GM12878 (cell line): Measurements from ENCODE around the gene ANKAR. TPM values are rescaled to one million over a fixed set of nuclear protein-coding genes. Genes with fewer than 3 reads are reported as not detected.

Source experiments
- ATAC-seq: fragments of 200-7000 bp; cut with Tn5 transposase; 3 replicates; pipeline ENCODE4 v1.9.1; 2020; ENCODE audit warnings: mild to moderate bottlenecking, moderate library complexity
- BruUV-seq: library from RNA; stranded (reverse); fragments of 400-500 nt; replicated peaks from 2 replicates; lab custom pipeline; 2021; lab: Mats Ljungman, UMichigan
- CTCF ChIA-PET: fragments of 300-600 bp; sonication (Branson Sonifier 250); formaldehyde crosslinking; extraction: SDS; loops from one replicate; lab custom pipeline; 2021; ENCODE audit warnings: inconsistent platforms; lab: Yijun Ruan, JAX
- POLR2A ChIA-PET: fragments of 350-600 bp; formaldehyde crosslinking; extraction: SDS; loops from one replicate; lab custom pipeline; 2021; ENCODE audit warnings: inconsistent platforms; lab: Charles Lee
- RAD21 ChIA-PET: fragments of 300-600 bp; sonication (Branson Sonifier 250); formaldehyde crosslinking; loops from one replicate; lab custom pipeline; 2023; ENCODE audit warnings: antibody characterized with exemption; ENCODE audit not compliant: unreplicated experiment; lab: Charles Lee
- SMC1A ChIA-PET: fragments of 300-600 bp; sonication (Branson Sonifier 250); formaldehyde crosslinking; loops from one replicate; lab custom pipeline; 2023; ENCODE audit not compliant: unreplicated experiment, uncharacterized antibody; lab: Charles Lee
- DNase-seq: peaks from one replicate; pipeline ENCODE4 v3.0.0-alpha.2; 2011; ENCODE audit warnings: low read depth, low spot score
- FAIRE-seq: peaks from 3 replicates; lab custom pipeline; 2011; peaks lifted over from hg19 to GRCh38; lab: Jason Lieb, UNC
- H2AFZ ChIP-seq: 2 replicates; pipeline ENCODE4 v1.6.0; 2011; ENCODE audit warnings: low read depth, low read length, control low read depth; ENCODE audit not compliant: control insufficient read depth
- H3K27ac ChIP-seq: 2 replicates; pipeline ENCODE4 v1.5.1; 2011; ENCODE audit warnings: control low read depth; ENCODE audit not compliant: control insufficient read depth, insufficient read depth
- H3K27me3 ChIP-seq, 2 experiments: replicated peaks in 1 of 2; 2 replicates each; pipeline versions ENCODE4 v1.6.0 to v1.6.1; 2011; ENCODE audit warnings: low read length in 1 of 2; ENCODE audit not compliant: control insufficient read depth in 2 of 2, insufficient read depth in 2 of 2
- H3K36me3 ChIP-seq, 2 experiments: 2 replicates each; pipeline ENCODE4 v1.5.1; 2011; ENCODE audit warnings: low read length in 1 of 2; ENCODE audit not compliant: control insufficient read depth in 2 of 2, insufficient read depth in 2 of 2
- H3K4me1 ChIP-seq: 2 replicates; pipeline ENCODE4 v1.6.1; 2011; ENCODE audit warnings: mild to moderate bottlenecking, low read length, moderate library complexity, mixed read lengths; ENCODE audit not compliant: control insufficient read depth, insufficient read depth
- H3K4me2 ChIP-seq: 2 replicates; pipeline ENCODE4 v1.6.0; 2011; ENCODE audit warnings: control low read depth; ENCODE audit not compliant: control insufficient read depth, insufficient read depth
- H3K4me3 ChIP-seq: fragments of 200-600 bp; sonication (generic); 2 replicates; pipeline ENCODE4 v1.5.1; 2016
- H3K79me2 ChIP-seq: 2 replicates; pipeline ENCODE4 v1.6.0; 2011; ENCODE audit warnings: low read length; ENCODE audit not compliant: control insufficient read depth, insufficient read depth
- H3K9ac ChIP-seq: 2 replicates; pipeline ENCODE4 v1.8.0; 2011; ENCODE audit warnings: low read length, control low read depth, mixed read lengths; ENCODE audit not compliant: control insufficient read depth, insufficient read depth
- H3K9me3 ChIP-seq: replicated peaks from 3 replicates; pipeline ENCODE4 v1.5.1; 2011; ENCODE audit warnings: mild to moderate bottlenecking, low read length; ENCODE audit not compliant: control insufficient read depth, insufficient read depth
- H4K20me1 ChIP-seq: 2 replicates; pipeline ENCODE4 v1.6.0; 2011; ENCODE audit not compliant: control insufficient read depth, insufficient read depth
- BACH1 ChIP-seq: fragments of 450-650 bp; IDR thresholded peaks from 2 replicates; pipeline ENCODE4 v1.6.1; 2017; ENCODE audit warnings: mild to moderate bottlenecking, borderline replicate concordance
- CTCF ChIP-seq, 3 experiments: IDR thresholded peaks in 2 of 3; conservative IDR thresholded peaks in 1 of 3; 2 replicates each; pipeline ENCODE4 v1.5.1; 2011; ENCODE audit warnings: low read depth in 3 of 3, low read length in 3 of 3, mild to moderate bottlenecking in 3 of 3, control low read depth in 2 of 3, moderate library complexity in 2 of 3, inconsistent platforms in 1 of 3, mixed read lengths in 1 of 3; ENCODE audit not compliant: control insufficient read depth in 2 of 3, insufficient read depth in 1 of 3; ENCODE audit errors: extremely low read depth in 1 of 3
- PKNOX1 ChIP-seq: fragments of 450-650 bp; IDR thresholded peaks from 2 replicates; pipeline ENCODE4 v1.6.1; 2016; ENCODE audit warnings: mild to moderate bottlenecking
- RAD21 ChIP-seq: IDR thresholded peaks from 2 replicates; pipeline ENCODE4 v1.6.1; 2011; ENCODE audit warnings: mild to moderate bottlenecking, low read depth, low read length, moderate library complexity; ENCODE audit not compliant: insufficient read depth
- SIN3A ChIP-seq: IDR thresholded peaks from 2 replicates; pipeline ENCODE4 v1.6.1; 2012; ENCODE audit warnings: low read depth, low read length, improper control_type of control experiment
- SMAD5 ChIP-seq: IDR thresholded peaks from 2 replicates; pipeline ENCODE4 v1.6.1; 2016; ENCODE audit warnings: antibody characterized with exemption, low read depth
- ZNF274 ChIP-seq: IDR thresholded peaks from one replicate; pipeline ENCODE4 v1.8.0; 2011; ENCODE audit not compliant: insufficient read length, insufficient read depth
- ZNF592 ChIP-seq: fragments of 450-650 bp; IDR thresholded peaks from 2 replicates; pipeline ENCODE4 v1.6.1; 2017; ENCODE audit warnings: mild to moderate bottlenecking, moderate library complexity
- WGBS: methylation state at CpG from one replicate; pipeline ENCODE4 v1.1.6; 2016; ENCODE audit warnings: low lambda C conversion rate; ENCODE audit not compliant: insufficient replicate concordance, insufficient coverage; ENCODE audit errors: missing lambda C conversion rate; 5-methylcytosine and 5-hydroxymethylcytosine counted together
- in situ Hi-C: fragments of 300-500 bp; cut with MboI; formaldehyde crosslinking; loops from 9 replicates; pipeline ENCODE4 v1.14.3; 2018; ENCODE audit warnings: mixed read lengths
- intact Hi-C: fragments of 100-400 bp; cut with micrococcal nuclease; formaldehyde crosslinking; loops from one replicate; pipeline ENCODE4 v1.14.2; 2022; ENCODE audit not compliant: unreplicated experiment
- polyA plus RNA-seq, 11 experiments: library from polyadenylated mRNA; depleted of rRNA in 4 of 11; unstranded in 6 of 11; stranded (reverse) in 5 of 11; fragments of >200 nt; fragmentation: Nextera tagmentation in 4 of 11; fragmentation: Illumina TruSeq in 1 of 11; extraction: Ambion mirVana in 4 of 11; extraction: Trizol in 1 of 11; gene quantifications; 1 replicate in 1 of 11; 2 replicates in 10 of 11; pipeline versions ENCODE4 v1.2.1 to v1.2.3, GENCODE V29; 2011 to 2016; ENCODE audit warnings: inconsistent platforms in 2 of 11, missing spikeins in 2 of 11, low read depth in 1 of 11
- total RNA-seq, 4 experiments: library from RNA; depleted of rRNA in 3 of 4; stranded (reverse); fragments of >200 nt in 3 of 4; fragmentation: Illumina TruSeq in 1 of 4; extraction: Trizol in 1 of 4; gene quantifications; 2 replicates each; pipeline versions ENCODE4 v1.2.1 to v1.2.3, GENCODE V29; 2013 to 2021

The ANKAR gene
- total and polyA plus RNA-seq, 10 of the 15 experiments (the other 5 are each of a cell fraction or from before 2014, with no cell fraction given) = 1.3 to 4.2 (median 2.7) TPM

GRCh38 chr2:189631849-189632248, 42.6 kb upstream of the ANKAR start (continued):
- TF ChIP-seq ZNF592 (no peak), SMAD5 (no peak), PKNOX1 (no peak), ZNF274 (no peak), BACH1 (no peak)

GRCh38 chr2:189633392-189633811, 41.1 kb upstream of the ANKAR start:
- no peak for FAIRE-seq
- H3K9ac ChIP-seq = no peak overlapping the region
- BruUV-seq = no TSS peak

More at GRCh38 chr2:189633392-189633811, 41.1 kb upstream of the ANKAR start:
- Histone ChIP-seq H3K27me3 (no peaks in the 10 kb centered on the region), H3K9me3 (no peaks in the 10 kb centered on the region; the same call in 2 of the 3 replicates), H3K4me3 (no peak overlapping the region)
- SMC1A ChIA-PET = interaction anchor here (0.8 to 1.6 kb wide), 3 partner anchors 10 to 170 kb away, joined by 3 to 4 read pairs (median 3); no protein-coding TSS in a partner anchor
- in situ Hi-C loops = no loop called here
- 0 out of 2 replicates have a peak, but pooled peaks have one; percentile 14 for TF ChIP-seq RAD21
- peak in 2 of 3 experiments; percentile 26 to 29; a peak in 4 of 6 replicates for TF ChIP-seq CTCF (IDR thresholded peaks at IDR 0.05 in 2 of 3, conservative IDR thresholded peaks at IDR 0.05 in 1 of 3; ENCODE audit: control insufficient read depth in 2 of 3, extremely low read depth in 1 of 3, insufficient read depth in 1 of 3, low read depth in 3 of 3, low read length in 3 of 3)
- TF ChIP-seq SIN3A = no peak
- TF ChIP-seq, all 136 proteins: peak for 2
- intact Hi-C loops = loop anchor here (5.0 kb wide), 1 partner anchor 166 kb away; no protein-coding TSS in a partner anchor
- RAD21 ChIA-PET = no interaction called here
- Histone ChIP-seq H3K27ac (no peak overlapping the region), H3K4me2 (no peak overlapping the region), H3K79me2 (no peaks in the 10 kb centered on the region), H2AFZ (no peak overlapping the region), H3K4me1 (no peaks in the 10 kb centered on the region), H3K36me3 (no peaks in the 10 kb centered on the region), H4K20me1 (no peaks in the 10 kb centered on the region)
- DNase-seq = no peak
- ATAC-seq = peak; percentile 66
- POLR2A ChIA-PET = no interaction called here
- 75% methylated on average over 5 of the region's 5 CpGs for WGBS
- CTCF ChIA-PET = no interaction called here
